Activated CD8-positive, alpha-beta memory T cell treated with anti-CD3 and anti-CD28 coated beads for 4 hours (primary cell): Measurements from ENCODE around the gene LCMT1.
"Not testable (repeated sequence)": the region's sequence is repeated elsewhere in the genome, so short reads cannot be mapped to it uniquely, and the experiment has no call there.

Experiments
- DNase-seq, 2 donors: peaks; one replicate each; pipeline ENCODE4 v3.0.0-alpha.2; 2020; ENCODE audit warnings: low read depth in 2 of 2

Gene LCMT1

GRCh38 chr16:25111403-25112166 lies at the start of gene LCMT1:
Gene LCMT1 (plus strand): TSS chr16:25111742. CDS start chr16:25111884, 142 bp downstream.
- DNase-seq = peak; percentile 84 to 87

GRCh38 chr16:25063102-25063501 lies 48.4 kb upstream of the LCMT1 start:
- no peak for DNase-seq

GRCh38 chr16:25063865-25064264 lies 47.7 kb upstream of the LCMT1 start:
- DNase-seq = no peak

- DNase-seq = not testable (repeated sequence)
Measured at GRCh38 chr16:25064281-25064680, 47.3 kb upstream of the LCMT1 start.

GRCh38 chr16:25064937-25065336 lies 46.6 kb upstream of the LCMT1 start:
- DNase-seq = no peak

- DNase-seq = no peak
Measured at GRCh38 chr16:25065899-25066298, 45.6 kb upstream of the LCMT1 start.

GRCh38 chr16:25066426-25066746 lies 45.2 kb upstream of the LCMT1 start:
- no peak for DNase-seq

GRCh38 chr16:25066747-25067631 lies 44.6 kb upstream of the LCMT1 start:
- DNase-seq = peak; percentile 58 to 67

- DNase-seq = no peak
Measured at GRCh38 chr16:25073854-25074253, 37.7 kb upstream of the LCMT1 start.

- DNase-seq = no peak
Measured at GRCh38 chr16:25078386-25078978, 33.1 kb upstream of the LCMT1 start.

- DNase-seq = no peak
Measured at GRCh38 chr16:25079637-25080378, 31.7 kb upstream of the LCMT1 start.

GRCh38 chr16:25080420-25081131 lies 31.0 kb upstream of the LCMT1 start:
- no peak for DNase-seq

GRCh38 chr16:25081702-25082101 lies 29.8 kb upstream of the LCMT1 start:
- DNase-seq = no peak

- no peak for DNase-seq
Measured at GRCh38 chr16:25083065-25083464, 28.5 kb upstream of the LCMT1 start.

GRCh38 chr16:25083701-25084100 lies 27.8 kb upstream of the LCMT1 start:
- no peak for DNase-seq

- no peak for DNase-seq
Measured at GRCh38 chr16:25084797-25085196, 26.7 kb upstream of the LCMT1 start.

GRCh38 chr16:25087761-25088160 lies 23.8 kb upstream of the LCMT1 start:
- no peak for DNase-seq

- DNase-seq = no peak
Measured at GRCh38 chr16:25089351-25089750, 22.2 kb upstream of the LCMT1 start.

GRCh38 chr16:25092441-25092840 lies 19.1 kb upstream of the LCMT1 start:
- no peak for DNase-seq

GRCh38 chr16:25093208-25094061 lies 18.1 kb upstream of the LCMT1 start:
- DNase-seq = no peak
